Mammary epithelial cell (primary cell): Measurements from ENCODE around the gene CHIT1.

Experiments
- EZH2 ChIP-seq: IDR thresholded peaks from 2 replicates; pipeline ENCODE4 v1.6.1; 2012; ENCODE audit warnings: low read length, inconsistent platforms, borderline replicate concordance
- TF ChIP-seq, protein P1 (sequence below), 2 donors: IDR thresholded peaks in 1 of 2; conservative IDR thresholded peaks in 1 of 2; 2 replicates each; pipeline ENCODE4 v1.5.1; 2011 to 2012; ENCODE audit warnings: inconsistent platforms in 2 of 2, low read length in 2 of 2, mild to moderate bottlenecking in 2 of 2, control low read depth in 1 of 2, low read depth in 1 of 2; ENCODE audit not compliant: insufficient read depth in 1 of 2; ENCODE audit errors: extremely low read depth in 1 of 2

DNA sequence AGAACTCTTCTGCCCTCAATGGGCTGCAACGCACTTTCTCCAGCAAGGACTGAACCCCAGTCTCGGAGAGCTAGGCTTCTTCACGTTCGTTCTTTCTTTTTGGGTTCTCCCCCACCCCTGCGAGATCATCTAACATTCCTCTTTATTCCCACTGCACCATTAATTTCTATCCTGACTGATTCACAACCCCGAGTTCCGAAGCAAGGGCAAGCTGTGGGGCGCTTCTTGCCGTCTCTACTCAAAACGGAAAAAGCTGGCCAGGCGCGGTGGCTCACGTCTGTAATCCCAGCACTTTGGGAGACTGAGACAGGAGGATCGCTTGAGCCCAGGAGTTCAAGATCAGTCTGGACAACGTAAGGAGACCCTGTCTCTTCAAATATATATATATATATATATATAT, 38.4 kb upstream of the CHIT1 start:
- TF ChIP-seq EZH2 = no peak
- TF ChIP-seq, protein P1, sequence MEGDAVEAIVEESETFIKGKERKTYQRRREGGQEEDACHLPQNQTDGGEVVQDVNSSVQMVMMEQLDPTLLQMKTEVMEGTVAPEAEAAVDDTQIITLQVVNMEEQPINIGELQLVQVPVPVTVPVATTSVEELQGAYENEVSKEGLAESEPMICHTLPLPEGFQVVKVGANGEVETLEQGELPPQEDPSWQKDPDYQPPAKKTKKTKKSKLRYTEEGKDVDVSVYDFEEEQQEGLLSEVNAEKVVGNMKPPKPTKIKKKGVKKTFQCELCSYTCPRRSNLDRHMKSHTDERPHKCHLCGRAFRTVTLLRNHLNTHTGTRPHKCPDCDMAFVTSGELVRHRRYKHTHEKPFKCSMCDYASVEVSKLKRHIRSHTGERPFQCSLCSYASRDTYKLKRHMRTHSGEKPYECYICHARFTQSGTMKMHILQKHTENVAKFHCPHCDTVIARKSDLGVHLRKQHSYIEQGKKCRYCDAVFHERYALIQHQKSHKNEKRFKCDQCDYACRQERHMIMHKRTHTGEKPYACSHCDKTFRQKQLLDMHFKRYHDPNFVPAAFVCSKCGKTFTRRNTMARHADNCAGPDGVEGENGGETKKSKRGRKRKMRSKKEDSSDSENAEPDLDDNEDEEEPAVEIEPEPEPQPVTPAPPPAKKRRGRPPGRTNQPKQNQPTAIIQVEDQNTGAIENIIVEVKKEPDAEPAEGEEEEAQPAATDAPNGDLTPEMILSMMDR (conservative IDR thresholded peaks at IDR 0.05 in 1 of 2, IDR thresholded peaks at IDR 0.05 in 1 of 2; ENCODE audit: extremely low read depth in 1 of 2, insufficient read depth in 1 of 2, low read depth in 1 of 2, low read length in 2 of 2) = no peak
